Measurements from ENCODE around the gene ZNF678.

Gene ZNF678

GRCh38 chr1:227544067-227545050, 19.0 kb upstream of the ZNF678 start:
- H3K4me3 ChIP-seq (replicated peaks; ENCODE audit: low read depth, low read length): no peak overlapping the region
- H3K27me3 ChIP-seq (replicated peaks; ENCODE audit: control insufficient read depth, insufficient read depth, low read length): no peaks in the 10 kb centered on the region; the same call in 1 of the 2 replicates
- no peak for DNase-seq (ENCODE audit: extremely low read depth, insufficient read length)
- H3K36me3 ChIP-seq (ENCODE audit: control insufficient read depth, insufficient read depth, low read length): no peaks in the 10 kb centered on the region
- TF ChIP-seq CTCF (IDR thresholded peaks at IDR 0.05; ENCODE audit: insufficient read depth, low read length, poor library complexity, severe bottlenecking): no peak

- Histone ChIP-seq H3K4me3 (replicated peaks; ENCODE audit: low read depth, low read length) (no peak overlapping the region), H3K36me3 (ENCODE audit: control insufficient read depth, insufficient read depth, low read length) (no peaks in the 10 kb centered on the region), H3K27me3 (replicated peaks; ENCODE audit: control insufficient read depth, insufficient read depth, low read length) (no peaks in the 10 kb centered on the region)
- DNase-seq (ENCODE audit: extremely low read depth, insufficient read length): no peak
- TF ChIP-seq CTCF (IDR thresholded peaks at IDR 0.05; ENCODE audit: insufficient read depth, low read length, poor library complexity, severe bottlenecking): no peak
These were observed 18.0 kb upstream of the ZNF678 start for GRCh38 chr1:227545361-227545760.

GRCh38 chr1:227546059-227546458, 17.3 kb upstream of the ZNF678 start:
- no peaks in the 10 kb centered on the region for H3K27me3 ChIP-seq (replicated peaks; ENCODE audit: control insufficient read depth, insufficient read depth, low read length)
- no peak for DNase-seq (ENCODE audit: extremely low read depth, insufficient read length)
- no peak for TF ChIP-seq CTCF (IDR thresholded peaks at IDR 0.05; ENCODE audit: insufficient read depth, low read length, poor library complexity, severe bottlenecking)
- H3K36me3 ChIP-seq (ENCODE audit: control insufficient read depth, insufficient read depth, low read length): no peaks in the 10 kb centered on the region
- H3K4me3 ChIP-seq (replicated peaks; ENCODE audit: low read depth, low read length): no peak overlapping the region

GRCh38 chr1:227546598-227547309, 16.6 kb upstream of the ZNF678 start:
- no peak for TF ChIP-seq CTCF (IDR thresholded peaks at IDR 0.05; ENCODE audit: insufficient read depth, low read length, poor library complexity, severe bottlenecking)
- no peaks in the 10 kb centered on the region for H3K27me3 ChIP-seq (replicated peaks; ENCODE audit: control insufficient read depth, insufficient read depth, low read length)
- no peak overlapping the region for H3K4me3 ChIP-seq (replicated peaks; ENCODE audit: low read depth, low read length)
- no peaks in the 10 kb centered on the region for H3K36me3 ChIP-seq (ENCODE audit: control insufficient read depth, insufficient read depth, low read length)
- DNase-seq (ENCODE audit: extremely low read depth, insufficient read length): no peak

GRCh38 chr1:227547310-227548118, 15.8 kb upstream of the ZNF678 start:
- Histone ChIP-seq H3K36me3 (ENCODE audit: control insufficient read depth, insufficient read depth, low read length) (no peaks in the 10 kb centered on the region), H3K4me3 (replicated peaks; ENCODE audit: low read depth, low read length) (no peak overlapping the region), H3K27me3 (replicated peaks; ENCODE audit: control insufficient read depth, insufficient read depth, low read length) (no peaks in the 10 kb centered on the region)
- no peak for TF ChIP-seq CTCF (IDR thresholded peaks at IDR 0.05; ENCODE audit: insufficient read depth, low read length, poor library complexity, severe bottlenecking)
- DNase-seq (ENCODE audit: extremely low read depth, insufficient read length): no peak

Data from GM06990 (cell line).